Retinal pigment epithelial cell (primary cell): Measurements from ENCODE around the gene DPYSL4.

Experiments
- DNase-seq: peaks from one replicate; pipeline ENCODE4 v3.0.0-alpha.2; 2010; ENCODE audit warnings: low read depth
- H3K4me3 ChIP-seq: 2 replicates; pipeline ENCODE4 v1.5.1; 2011; ENCODE audit warnings: mild to moderate bottlenecking, low read length, control low read depth, moderate library complexity
- CTCF ChIP-seq: conservative IDR thresholded peaks from 2 replicates; pipeline ENCODE4 v1.5.1; 2011; ENCODE audit warnings: low read depth, low read length, control low read depth, inconsistent platforms

Gene DPYSL4

GRCh38 chr10:132145521-132146185, 41.1 kb upstream of the DPYSL4 start:
- no peak for DNase-seq
- no peak overlapping the region for H3K4me3 ChIP-seq
- TF ChIP-seq CTCF = no peak

GRCh38 chr10:132146271-132146671, 40.5 kb upstream of the DPYSL4 start:
- H3K4me3 ChIP-seq = no peak overlapping the region
- no peak for TF ChIP-seq CTCF
- DNase-seq = no peak

GRCh38 chr10:132146941-132147915, 39.5 kb upstream of the DPYSL4 start:
- DNase-seq = no peak
- H3K4me3 ChIP-seq = no peak overlapping the region
- no peak for TF ChIP-seq CTCF

GRCh38 chr10:132148261-132149251, 38.2 kb upstream of the DPYSL4 start:
- DNase-seq = no peak
- H3K4me3 ChIP-seq = no peak overlapping the region
- TF ChIP-seq CTCF = no peak

- DNase-seq = no peak
- H3K4me3 ChIP-seq = no peak overlapping the region
- TF ChIP-seq CTCF = no peak
Observed at GRCh38 chr10:132149271-132149670, 37.5 kb upstream of the DPYSL4 start.

GRCh38 chr10:132149917-132150316, 36.8 kb upstream of the DPYSL4 start:
- H3K4me3 ChIP-seq = no peak overlapping the region
- DNase-seq = no peak
- no peak for TF ChIP-seq CTCF
